Midbrain (tissue), 1 donor: ENCODE data around the gene SCN8A.
"Not testable (repeated sequence)": the region's sequence is repeated elsewhere in the genome, so short reads cannot be mapped to it uniquely, and the experiment has no call there.

Experiments used
- DNase-seq: peaks from one replicate; lab custom pipeline; 2025; lab: John Stamatoyannopoulos, UW

Gene SCN8A

GRCh38 chr12:51817027-51817953, 226.3 kb downstream of the SCN8A start:
- no peak for DNase-seq

- DNase-seq, result no peak
These were observed 227.1 kb downstream of the SCN8A start for GRCh38 chr12:51818086-51818485.

GRCh38 chr12:51818566-51819300, 227.7 kb downstream of the SCN8A start:
- DNase-seq, result no peak

DNA sequence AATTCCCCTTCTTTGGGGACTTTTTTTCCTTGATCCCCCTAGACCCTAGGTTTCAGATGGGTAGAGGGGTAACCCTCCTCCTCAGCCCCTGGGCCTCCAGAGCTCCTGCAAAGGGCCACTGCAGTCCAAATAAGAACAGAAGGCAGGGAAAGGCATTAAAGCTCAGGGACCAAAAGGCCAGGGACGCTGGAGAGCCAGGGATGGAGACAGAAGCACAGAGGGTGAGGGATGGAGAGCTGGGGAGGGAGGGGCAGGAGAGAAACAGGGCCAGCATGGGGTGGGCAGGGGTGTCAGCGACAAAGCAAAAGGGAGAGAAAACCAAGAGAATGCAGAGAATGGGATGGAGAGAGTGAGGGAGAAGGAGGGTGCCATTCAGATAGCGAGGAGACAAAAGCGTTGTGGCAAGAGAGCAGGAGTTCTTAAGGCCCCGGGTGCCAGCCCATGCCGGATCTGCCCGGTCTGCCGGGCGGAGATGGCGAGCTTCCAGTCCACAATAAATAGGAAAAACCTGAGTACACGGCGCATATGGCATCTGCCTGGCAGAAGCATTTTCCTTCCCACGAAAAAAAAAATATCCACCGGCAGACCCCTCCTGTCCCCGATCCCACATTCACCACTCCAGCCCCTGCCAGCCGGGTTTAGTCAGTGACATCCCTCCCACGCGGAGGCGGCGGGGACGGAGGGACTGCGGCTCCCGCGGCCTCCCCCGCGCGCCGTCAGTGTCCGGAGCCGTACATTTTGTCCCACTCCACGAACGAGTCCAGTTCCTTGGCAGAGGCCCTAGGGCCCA, 228.9 kb downstream of the SCN8A start:
- peak; percentile 14 for DNase-seq

GRCh38 chr12:51820526-51821439, 229.8 kb downstream of the SCN8A start:
- DNase-seq, result peak; percentile 44

GRCh38 chr12:51821440-51822260, 230.6 kb downstream of the SCN8A start:
- no peak for DNase-seq

DNA sequence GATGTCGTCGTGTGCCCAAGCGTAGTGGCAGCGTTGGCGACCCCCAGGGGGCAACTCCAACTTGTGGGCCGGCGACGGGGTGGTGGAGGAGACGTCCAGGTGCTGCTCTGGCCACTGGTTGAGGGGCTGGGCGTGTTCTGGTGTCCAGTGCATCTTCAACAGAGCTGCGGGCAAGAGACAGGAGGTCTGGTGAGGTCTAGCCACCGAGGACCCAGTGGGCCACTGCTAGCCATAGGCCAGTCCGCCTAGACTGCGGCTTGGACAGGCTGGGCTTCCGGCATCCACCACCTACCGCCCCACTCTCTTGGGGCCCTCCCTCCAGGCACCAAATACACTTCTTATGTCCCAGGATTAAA, 231.2 kb downstream of the SCN8A start:
- no peak for DNase-seq

GRCh38 chr12:51822956-51823355, 231.9 kb downstream of the SCN8A start:
- no peak for DNase-seq

DNA sequence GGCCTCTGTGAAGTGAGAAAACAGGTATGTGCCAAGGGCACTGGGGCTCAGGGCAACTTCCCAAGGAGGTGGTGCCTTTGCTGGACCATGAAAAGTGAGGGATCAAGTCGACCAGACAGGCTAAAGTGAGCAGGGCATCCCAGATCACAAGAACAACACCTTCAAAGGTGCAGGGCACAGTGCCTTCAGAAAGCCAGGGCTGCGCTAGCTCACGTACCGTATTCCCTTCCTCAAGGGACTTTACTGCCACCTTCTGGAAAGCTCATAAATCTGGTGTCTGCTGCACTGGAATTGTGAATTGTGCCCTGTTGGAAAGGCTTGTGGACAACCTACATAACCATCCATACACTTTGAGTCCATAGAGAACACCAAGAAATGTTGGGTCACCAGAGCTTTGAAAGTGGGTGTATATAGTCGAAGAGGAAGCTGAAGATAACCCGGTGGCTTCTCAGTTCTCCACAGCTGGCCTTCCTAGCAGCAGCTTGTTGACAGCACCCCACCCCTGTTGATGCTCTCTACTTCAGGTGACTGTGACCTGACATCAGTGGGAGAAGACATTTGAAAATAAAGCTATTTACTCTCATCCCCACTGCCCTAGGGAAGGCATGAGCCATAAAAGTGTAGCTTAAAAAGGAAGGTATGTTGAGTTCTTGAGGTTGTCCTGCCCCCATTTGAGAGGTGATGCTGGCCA, 233.0 kb downstream of the SCN8A start:
- peak; percentile 68 for DNase-seq

DNA sequence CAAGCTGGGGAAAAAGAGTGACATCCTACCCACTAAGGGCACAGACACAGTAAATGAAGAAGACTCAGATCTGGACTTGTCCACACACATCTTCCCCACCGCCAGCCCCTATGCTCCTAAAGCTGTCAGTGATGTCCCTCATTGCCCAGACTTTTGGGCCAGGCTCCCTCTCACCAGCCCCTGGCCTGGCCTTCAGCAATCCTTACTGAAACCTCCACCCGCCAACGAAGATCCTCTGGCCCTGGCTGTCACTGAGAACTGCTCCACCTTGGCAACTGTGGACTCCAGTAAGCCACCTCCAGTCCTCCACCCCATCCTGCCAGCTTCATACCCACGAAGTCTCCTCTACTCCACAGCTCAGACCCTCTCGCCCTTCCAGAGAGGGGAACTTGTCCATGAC, 234.2 kb downstream of the SCN8A start:
- DNase-seq, result no peak

GRCh38 chr12:51826881-51827280, 235.8 kb downstream of the SCN8A start:
- no peak for DNase-seq

- DNase-seq, result no peak
These were observed 237.1 kb downstream of the SCN8A start for GRCh38 chr12:51827925-51828818.

- DNase-seq, result no peak
These were observed 238.0 kb downstream of the SCN8A start for GRCh38 chr12:51829011-51829481.

DNA sequence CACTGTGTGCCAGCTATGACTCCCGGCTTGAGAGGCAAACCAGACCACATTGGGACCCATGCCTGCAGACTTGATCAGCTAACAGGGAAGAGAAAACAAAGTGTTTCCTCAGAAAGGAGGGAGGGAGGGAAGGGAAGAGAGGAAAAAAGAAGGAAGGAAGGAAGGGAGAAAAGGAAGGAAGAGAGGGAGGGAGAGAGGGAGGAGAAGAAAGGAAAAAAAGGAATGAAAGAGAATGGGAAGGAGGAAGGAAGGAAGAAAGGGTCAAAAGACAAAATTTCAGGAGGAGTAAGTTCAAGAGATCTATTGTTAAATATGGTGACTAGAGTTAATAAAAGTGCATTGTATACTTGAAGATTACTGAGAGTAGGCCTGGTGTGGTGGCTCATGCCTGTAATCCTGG, 238.6 kb downstream of the SCN8A start:
- no peak for DNase-seq

- DNase-seq, result not testable (repeated sequence)
These were observed 240.8 kb downstream of the SCN8A start for GRCh38 chr12:51831817-51832216.

GRCh38 chr12:51832354-51833107, 241.5 kb downstream of the SCN8A start:
- no peak for DNase-seq

- no peak for DNase-seq
These were observed 242.6 kb downstream of the SCN8A start for GRCh38 chr12:51833448-51834227.
